Thyroid gland (tissue), 4 donors: ENCODE data around the gene DUSP8.

Experiments used
- CTCF ChIP-seq, 6 experiments: fragments of 200-600 bp in 3 of 6; fragments of 450-650 bp in 3 of 6; sonication (generic) in 3 of 6; IDR thresholded peaks; one replicate each; pipeline ENCODE4 v1.5.1; 2016 to 2019; ENCODE audit warnings: antibody characterized with exemption in 6 of 6, mild to moderate bottlenecking in 2 of 6, inconsistent platforms in 1 of 6, moderate library complexity in 1 of 6
- POLR2A ChIP-seq, 2 donors: fragments of 450-650 bp; IDR thresholded peaks; one replicate each; pipeline ENCODE4 v1.6.1; 2017; ENCODE audit warnings: antibody characterized with exemption in 2 of 2, mild to moderate bottlenecking in 2 of 2, moderate library complexity in 1 of 2

DNA sequence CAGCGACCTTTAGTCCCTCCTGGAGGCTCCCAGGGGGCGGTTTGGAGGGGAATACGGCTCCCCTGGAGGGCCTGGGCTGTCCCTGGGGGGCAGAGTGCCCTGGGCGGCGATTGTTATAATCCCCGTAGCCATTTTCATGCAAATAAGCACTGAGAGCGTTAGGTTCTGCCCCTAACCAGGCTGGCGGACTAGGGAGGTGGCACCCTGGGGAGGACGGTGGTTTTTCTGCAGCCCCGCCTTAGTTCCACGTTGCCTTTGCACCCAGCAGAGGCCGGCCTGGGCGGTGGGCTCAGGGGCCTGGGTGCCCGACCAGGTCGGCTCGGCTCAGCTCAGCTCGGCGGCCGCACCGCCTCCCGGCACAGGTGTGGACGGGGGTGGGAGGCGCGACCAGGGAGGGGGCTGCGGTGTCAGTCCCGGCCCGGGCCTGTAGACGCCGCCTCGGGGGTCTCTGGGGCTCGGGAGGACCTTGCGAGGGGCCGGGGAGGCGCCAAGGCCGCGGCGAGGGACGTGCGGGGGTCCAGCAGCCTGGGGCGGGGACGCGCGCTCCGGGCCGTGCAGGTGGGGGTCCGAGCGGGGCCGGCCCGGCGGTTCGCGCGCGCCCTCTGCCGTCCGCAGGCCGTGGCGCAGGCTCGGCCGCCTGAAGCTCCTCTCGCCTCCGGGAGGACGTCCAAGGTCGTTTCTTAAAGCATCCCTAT, 2.3 kb upstream of the DUSP8 start:
- TF ChIP-seq CTCF (IDR thresholded peaks at IDR 0.05) (peak in 5 of 6 experiments; percentile 24 to 98 (median 94)), POLR2A (IDR thresholded peaks at IDR 0.05) (no peak)
